Ishikawa (cell line): ENCODE measurements around the gene MACF1.

Experiments used
- CEBPB ChIP-seq: IDR thresholded peaks from 2 replicates; pipeline ENCODE4 v1.6.1; 2012
- CREB1 ChIP-seq: IDR thresholded peaks from 2 replicates; pipeline ENCODE4 v1.6.1; 2012; ENCODE audit warnings: low read depth
- EGR1 ChIP-seq: IDR thresholded peaks from 2 replicates; pipeline ENCODE4 v1.6.1; 2012
- EP300 ChIP-seq: IDR thresholded peaks from 2 replicates; pipeline ENCODE4 v1.6.1; 2012; ENCODE audit warnings: borderline replicate concordance
- FOXM1 ChIP-seq: IDR thresholded peaks from 2 replicates; pipeline ENCODE4 v1.6.1; 2012; ENCODE audit warnings: low read depth, borderline replicate concordance
- NFIC ChIP-seq: IDR thresholded peaks from 2 replicates; pipeline ENCODE4 v1.6.1; 2012
- RAD21 ChIP-seq: IDR thresholded peaks from 2 replicates; pipeline ENCODE4 v1.6.1; 2012; ENCODE audit warnings: low read depth
- TAF1 ChIP-seq: IDR thresholded peaks from 2 replicates; pipeline ENCODE4 v1.6.1; 2012; ENCODE audit warnings: low read depth, mild to moderate bottlenecking
- TCF12 ChIP-seq: IDR thresholded peaks from 2 replicates; pipeline ENCODE4 v1.6.1; 2012; ENCODE audit warnings: low read depth
- TEAD4 ChIP-seq: IDR thresholded peaks from 2 replicates; pipeline ENCODE4 v1.6.1; 2012
- YY1 ChIP-seq: IDR thresholded peaks from 2 replicates; pipeline ENCODE4 v1.6.1; 2012; ENCODE audit warnings: low read depth
- ZBTB7A ChIP-seq: IDR thresholded peaks from 2 replicates; pipeline ENCODE4 v1.6.1; 2012; ENCODE audit warnings: low read depth
- TF ChIP-seq, protein P1 (sequence below): IDR thresholded peaks from 2 replicates; pipeline ENCODE4 v1.6.1; 2012; ENCODE audit warnings: low read depth, mild to moderate bottlenecking
- TF ChIP-seq, protein P2 (sequence below): IDR thresholded peaks from 2 replicates; pipeline ENCODE4 v1.6.1; 2012
- TF ChIP-seq, protein P3 (sequence below): IDR thresholded peaks from 2 replicates; pipeline ENCODE4 v1.6.1; 2012

MACF1 gene

DNA sequence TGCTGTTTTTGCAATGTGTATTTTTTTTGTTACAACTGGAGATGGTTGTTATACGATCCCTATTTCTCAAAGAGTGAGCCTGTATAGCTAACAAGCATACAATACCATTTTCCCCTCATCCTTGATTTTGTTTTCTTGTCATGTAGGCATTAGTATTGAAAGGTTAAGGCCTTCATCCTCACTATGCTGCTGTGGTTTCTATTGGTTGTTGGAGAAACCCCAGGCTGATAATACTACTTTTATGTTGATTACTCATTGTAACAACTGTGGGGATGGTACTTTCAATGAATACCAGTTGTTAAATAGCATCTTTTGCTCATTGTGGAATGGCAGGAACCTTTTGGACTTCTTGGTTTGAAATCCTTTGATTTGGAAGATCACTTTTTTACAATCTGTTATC lies 39.0 kb upstream of the MACF1 start:
- TF ChIP-seq, protein P1, sequence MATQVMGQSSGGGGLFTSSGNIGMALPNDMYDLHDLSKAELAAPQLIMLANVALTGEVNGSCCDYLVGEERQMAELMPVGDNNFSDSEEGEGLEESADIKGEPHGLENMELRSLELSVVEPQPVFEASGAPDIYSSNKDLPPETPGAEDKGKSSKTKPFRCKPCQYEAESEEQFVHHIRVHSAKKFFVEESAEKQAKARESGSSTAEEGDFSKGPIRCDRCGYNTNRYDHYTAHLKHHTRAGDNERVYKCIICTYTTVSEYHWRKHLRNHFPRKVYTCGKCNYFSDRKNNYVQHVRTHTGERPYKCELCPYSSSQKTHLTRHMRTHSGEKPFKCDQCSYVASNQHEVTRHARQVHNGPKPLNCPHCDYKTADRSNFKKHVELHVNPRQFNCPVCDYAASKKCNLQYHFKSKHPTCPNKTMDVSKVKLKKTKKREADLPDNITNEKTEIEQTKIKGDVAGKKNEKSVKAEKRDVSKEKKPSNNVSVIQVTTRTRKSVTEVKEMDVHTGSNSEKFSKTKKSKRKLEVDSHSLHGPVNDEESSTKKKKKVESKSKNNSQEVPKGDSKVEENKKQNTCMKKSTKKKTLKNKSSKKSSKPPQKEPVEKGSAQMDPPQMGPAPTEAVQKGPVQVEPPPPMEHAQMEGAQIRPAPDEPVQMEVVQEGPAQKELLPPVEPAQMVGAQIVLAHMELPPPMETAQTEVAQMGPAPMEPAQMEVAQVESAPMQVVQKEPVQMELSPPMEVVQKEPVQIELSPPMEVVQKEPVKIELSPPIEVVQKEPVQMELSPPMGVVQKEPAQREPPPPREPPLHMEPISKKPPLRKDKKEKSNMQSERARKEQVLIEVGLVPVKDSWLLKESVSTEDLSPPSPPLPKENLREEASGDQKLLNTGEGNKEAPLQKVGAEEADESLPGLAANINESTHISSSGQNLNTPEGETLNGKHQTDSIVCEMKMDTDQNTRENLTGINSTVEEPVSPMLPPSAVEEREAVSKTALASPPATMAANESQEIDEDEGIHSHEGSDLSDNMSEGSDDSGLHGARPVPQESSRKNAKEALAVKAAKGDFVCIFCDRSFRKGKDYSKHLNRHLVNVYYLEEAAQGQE, result no peak
- no peak for TF ChIP-seq TAF1
- TF ChIP-seq, protein P2, sequence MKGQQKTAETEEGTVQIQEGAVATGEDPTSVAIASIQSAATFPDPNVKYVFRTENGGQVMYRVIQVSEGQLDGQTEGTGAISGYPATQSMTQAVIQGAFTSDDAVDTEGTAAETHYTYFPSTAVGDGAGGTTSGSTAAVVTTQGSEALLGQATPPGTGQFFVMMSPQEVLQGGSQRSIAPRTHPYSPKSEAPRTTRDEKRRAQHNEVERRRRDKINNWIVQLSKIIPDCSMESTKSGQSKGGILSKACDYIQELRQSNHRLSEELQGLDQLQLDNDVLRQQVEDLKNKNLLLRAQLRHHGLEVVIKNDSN, result no peak
- no peak for TF ChIP-seq TEAD4
- no peak for TF ChIP-seq NFIC
- TF ChIP-seq, protein P3, sequence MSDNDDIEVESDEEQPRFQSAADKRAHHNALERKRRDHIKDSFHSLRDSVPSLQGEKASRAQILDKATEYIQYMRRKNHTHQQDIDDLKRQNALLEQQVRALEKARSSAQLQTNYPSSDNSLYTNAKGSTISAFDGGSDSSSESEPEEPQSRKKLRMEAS, result no peak
- TF ChIP-seq FOXM1, result no peak
- no peak for TF ChIP-seq CREB1
- no peak for TF ChIP-seq TCF12
- no peak for TF ChIP-seq EP300
- no peak for TF ChIP-seq RAD21
- no peak for TF ChIP-seq EGR1
- no peak for TF ChIP-seq YY1
- no peak for TF ChIP-seq ZBTB7A
- no peak for TF ChIP-seq CEBPB

DNA sequence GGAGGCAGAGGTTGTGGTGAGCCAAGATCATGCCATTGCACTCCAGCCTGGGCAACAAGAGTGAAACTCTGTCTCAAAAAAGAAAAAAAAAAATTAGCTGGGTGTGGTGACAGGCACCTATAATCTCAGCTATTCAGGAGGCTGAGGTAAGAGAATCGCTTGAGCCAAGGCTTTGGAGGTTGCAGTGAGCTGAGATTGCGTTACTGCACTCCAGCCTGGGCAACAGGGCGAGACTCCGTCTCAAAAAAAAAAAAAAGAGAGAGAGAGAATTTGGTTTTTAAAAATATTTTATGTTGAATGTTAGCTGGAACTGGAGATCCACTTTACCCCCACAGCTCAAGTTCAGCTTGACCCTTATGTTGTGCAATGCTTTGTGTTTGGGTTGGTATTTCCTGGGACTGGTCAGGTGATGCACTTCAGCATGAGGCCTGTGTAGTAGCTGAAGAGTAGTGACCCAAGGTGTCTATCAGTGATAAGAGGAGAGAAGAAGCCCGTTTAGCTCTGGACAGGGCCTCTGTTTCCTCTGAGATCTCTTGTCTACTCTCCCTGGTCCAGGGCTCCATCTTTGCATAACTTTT lies 36.8 kb upstream of the MACF1 start:
- TF ChIP-seq, protein P2, result peak; percentile 73
- no peak for TF ChIP-seq EGR1
- TF ChIP-seq CEBPB, result peak; percentile 83

DNA sequence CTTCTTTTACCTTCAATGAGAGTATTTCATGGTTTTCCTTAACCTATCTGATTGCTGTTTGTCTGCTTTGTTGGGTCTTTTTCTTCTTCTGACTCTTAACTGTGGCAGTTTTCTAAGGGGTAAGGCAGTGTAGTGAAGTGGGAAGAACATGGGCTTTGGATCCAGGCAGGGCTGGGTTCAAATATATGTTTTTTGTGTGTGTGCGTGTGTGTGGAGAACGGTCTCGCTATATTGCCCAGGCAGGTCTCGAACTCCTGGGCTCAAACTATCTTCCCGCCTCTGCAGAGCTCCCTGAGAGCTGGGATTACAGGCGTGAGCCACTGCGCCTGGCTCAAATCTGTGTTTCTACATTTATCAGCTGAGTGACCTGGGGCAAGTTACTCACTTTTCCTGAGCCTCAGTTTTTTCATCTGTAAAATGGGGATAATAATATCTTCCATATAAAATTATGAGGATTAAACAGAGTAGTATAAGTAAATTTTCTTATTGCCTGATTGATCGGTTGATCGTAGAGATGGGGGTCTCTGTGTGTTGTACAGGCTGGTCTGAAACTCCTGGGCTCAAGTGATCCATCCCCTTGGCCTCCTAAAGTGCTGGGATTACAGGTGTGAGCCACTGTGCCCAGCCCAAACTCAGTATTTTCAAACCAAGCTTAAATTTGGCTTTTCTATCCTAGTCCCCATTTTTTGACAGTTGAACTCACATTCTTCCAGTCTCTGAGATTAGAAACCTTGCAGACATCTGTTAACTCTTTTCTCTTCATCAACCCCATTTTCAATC lies 36.0 kb upstream of the MACF1 start:
- no peak for TF ChIP-seq TCF12
- no peak for TF ChIP-seq CREB1
- no peak for TF ChIP-seq TAF1
- TF ChIP-seq, protein P3, result no peak
- TF ChIP-seq RAD21, result no peak
- no peak for TF ChIP-seq EP300
- TF ChIP-seq, protein P2, result no peak
- TF ChIP-seq, protein P1, result no peak
- TF ChIP-seq YY1, result no peak
- TF ChIP-seq NFIC, result no peak
- TF ChIP-seq FOXM1, result no peak
- TF ChIP-seq EGR1, result no peak
- TF ChIP-seq TEAD4, result no peak
- no peak for TF ChIP-seq ZBTB7A
- no peak for TF ChIP-seq CEBPB

DNA sequence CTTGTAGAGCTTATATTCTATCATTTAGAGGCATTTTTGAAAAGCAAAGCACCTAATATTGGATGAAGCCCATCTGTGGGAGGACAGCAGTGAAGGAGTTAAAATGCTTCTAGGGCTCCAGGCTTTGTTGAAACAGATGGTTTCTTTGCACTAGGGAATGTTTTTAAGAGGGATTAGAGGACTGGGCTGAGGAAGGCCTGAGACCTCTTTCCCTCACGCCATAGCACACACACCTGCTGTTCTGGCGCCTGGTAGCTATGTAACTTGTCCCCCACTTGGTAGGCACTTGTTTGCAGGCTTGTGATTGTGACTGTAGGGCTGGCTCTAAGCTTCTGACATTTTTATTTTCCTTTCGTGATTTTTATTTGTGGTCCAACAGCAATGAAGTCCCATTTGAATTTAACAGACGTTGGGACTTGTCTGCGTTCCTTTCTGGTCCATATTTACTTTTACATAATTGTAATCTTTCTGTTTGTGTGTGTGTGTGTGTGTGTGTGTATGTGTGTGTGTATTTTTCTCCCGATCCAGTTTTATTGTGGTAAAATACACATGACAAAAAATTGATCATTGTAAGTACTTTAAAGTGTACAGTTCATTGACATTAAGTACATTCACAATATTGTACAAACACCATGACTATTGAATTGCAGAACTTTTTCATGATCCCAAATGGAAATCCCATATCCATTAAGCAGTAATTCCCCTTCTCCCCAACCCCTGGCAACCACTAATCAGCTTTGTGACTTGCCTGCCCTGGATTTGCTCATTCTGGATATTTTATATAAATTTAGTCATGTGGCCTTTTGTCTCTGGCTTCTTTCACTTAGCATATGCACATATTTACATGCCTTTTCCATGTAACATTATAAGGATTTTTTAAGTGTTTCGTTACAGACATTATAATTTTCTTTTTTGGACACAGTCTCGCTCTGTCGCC lies 33.5 kb upstream of the MACF1 start:
- TF ChIP-seq, protein P2, result no peak
